ENCODE measurements around the gene RLN3.

The RLN3 gene

GRCh38 chr19:14054721-14055120 is 26.8 kb downstream of the RLN3 start:
- no peaks in the 10 kb centered on the region for H3K79me2 ChIP-seq (ENCODE audit: control insufficient read depth, insufficient read depth, low read length)
- no peak overlapping the region for H4K8ac ChIP-seq (ENCODE audit: low read depth, low read length)
- no peak overlapping the region for H3K4me3 ChIP-seq (ENCODE audit: low read length)
- no peaks in the 10 kb centered on the region for H3K79me1 ChIP-seq (ENCODE audit: low read length)
- no peak overlapping the region for H3K56ac ChIP-seq (ENCODE audit: low read length)
- no peak overlapping the region for H2BK5ac ChIP-seq (ENCODE audit: low read length)
- H3K9ac ChIP-seq (ENCODE audit: low read length), result no peak overlapping the region
- peaks cover 2% of the 10 kb centered on the region for H3K27me3 ChIP-seq (ENCODE audit: insufficient read depth, low read length, poor library complexity)
- H3K36me3 ChIP-seq (ENCODE audit: control insufficient read depth, insufficient read depth, low read length), result no peaks in the 10 kb centered on the region
- H2BK15ac ChIP-seq (replicated peaks; ENCODE audit: low read depth), result no peak overlapping the region
- no peak overlapping the region for H3K18ac ChIP-seq (ENCODE audit: low read length)
- H3K4me1 ChIP-seq (ENCODE audit: control insufficient read depth, low read depth, low read length), result peaks cover 2% of the 10 kb centered on the region
- H3K27ac ChIP-seq (ENCODE audit: low read depth, low read length), result no peak overlapping the region
- no peak overlapping the region for H3K4me2 ChIP-seq (ENCODE audit: low read length)
- no peak overlapping the region for H2BK120ac ChIP-seq (ENCODE audit: low read depth, low read length)
- WGBS (ENCODE audit: extremely low coverage, insufficient coverage, low lambda C conversion rate), result no CpG with 5 or more reads among the region's 11 CpGs
- no peak for DNase-seq
- no peak overlapping the region for H4K5ac ChIP-seq (ENCODE audit: low read length)
- no peak overlapping the region for H3K23ac ChIP-seq (ENCODE audit: low read length)
- no peak overlapping the region for H2AK5ac ChIP-seq (ENCODE audit: low read length)
- H3K4ac ChIP-seq (ENCODE audit: low read depth, low read length), result no peak overlapping the region

- H2BK120ac ChIP-seq (ENCODE audit: low read depth, low read length), result no peak overlapping the region
- H3K56ac ChIP-seq (ENCODE audit: low read length), result no peak overlapping the region
- no peak for DNase-seq
- no peak overlapping the region for H3K9ac ChIP-seq (ENCODE audit: low read length)
- no peak overlapping the region for H2BK5ac ChIP-seq (ENCODE audit: low read length)
- no CpG with 5 or more reads among the region's 3 CpGs for WGBS (ENCODE audit: extremely low coverage, insufficient coverage, low lambda C conversion rate)
- peaks cover 2% of the 10 kb centered on the region for H3K4me1 ChIP-seq (ENCODE audit: control insufficient read depth, low read depth, low read length)
- H2AK5ac ChIP-seq (ENCODE audit: low read length), result no peak overlapping the region
- H3K79me1 ChIP-seq (ENCODE audit: low read length), result no peaks in the 10 kb centered on the region
- no peak overlapping the region for H3K23ac ChIP-seq (ENCODE audit: low read length)
- no peak overlapping the region for H3K4ac ChIP-seq (ENCODE audit: low read depth, low read length)
- no peak overlapping the region for H3K4me3 ChIP-seq (ENCODE audit: low read length)
- no peaks in the 10 kb centered on the region for H3K36me3 ChIP-seq (ENCODE audit: control insufficient read depth, insufficient read depth, low read length)
- H3K79me2 ChIP-seq (ENCODE audit: control insufficient read depth, insufficient read depth, low read length), result no peaks in the 10 kb centered on the region
- no peak overlapping the region for H4K8ac ChIP-seq (ENCODE audit: low read depth, low read length)
- H3K4me2 ChIP-seq (ENCODE audit: low read length), result no peak overlapping the region
- H3K18ac ChIP-seq (ENCODE audit: low read length), result no peak overlapping the region
- peaks cover 2% of the 10 kb centered on the region for H3K27me3 ChIP-seq (ENCODE audit: insufficient read depth, low read length, poor library complexity)
- no peak overlapping the region for H3K27ac ChIP-seq (ENCODE audit: low read depth, low read length)
- H4K5ac ChIP-seq (ENCODE audit: low read length), result no peak overlapping the region
- no peak overlapping the region for H2BK15ac ChIP-seq (replicated peaks; ENCODE audit: low read depth)
Observed at GRCh38 chr19:14055396-14055795, 27.4 kb downstream of the RLN3 start.

GRCh38 chr19:14056069-14056666 is 28.2 kb downstream of the RLN3 start:
- no peaks in the 10 kb centered on the region for H3K79me2 ChIP-seq (ENCODE audit: control insufficient read depth, insufficient read depth, low read length)
- H3K4me3 ChIP-seq (ENCODE audit: low read length), result no peak overlapping the region
- no peak overlapping the region for H3K56ac ChIP-seq (ENCODE audit: low read length)
- H3K27me3 ChIP-seq (ENCODE audit: insufficient read depth, low read length, poor library complexity), result peaks cover 2% of the 10 kb centered on the region
- H3K27ac ChIP-seq (ENCODE audit: low read depth, low read length), result no peak overlapping the region
- H2AK5ac ChIP-seq (ENCODE audit: low read length), result no peak overlapping the region
- H3K9ac ChIP-seq (ENCODE audit: low read length), result no peak overlapping the region
- DNase-seq, result no peak
- no peak overlapping the region for H4K8ac ChIP-seq (ENCODE audit: low read depth, low read length)
- no peaks in the 10 kb centered on the region for H3K36me3 ChIP-seq (ENCODE audit: control insufficient read depth, insufficient read depth, low read length)
- no peak overlapping the region for H2BK120ac ChIP-seq (ENCODE audit: low read depth, low read length)
- H2BK15ac ChIP-seq (replicated peaks; ENCODE audit: low read depth), result no peak overlapping the region
- H3K4me2 ChIP-seq (ENCODE audit: low read length), result no peak overlapping the region
- H4K5ac ChIP-seq (ENCODE audit: low read length), result no peak overlapping the region
- no CpG with 5 or more reads among the region's 10 CpGs for WGBS (ENCODE audit: extremely low coverage, insufficient coverage, low lambda C conversion rate)
- H3K23ac ChIP-seq (ENCODE audit: low read length), result no peak overlapping the region
- no peak overlapping the region for H3K4ac ChIP-seq (ENCODE audit: low read depth, low read length)
- H3K4me1 ChIP-seq (ENCODE audit: control insufficient read depth, low read depth, low read length), result peaks cover 2% of the 10 kb centered on the region
- H2BK5ac ChIP-seq (ENCODE audit: low read length), result no peak overlapping the region
- no peak overlapping the region for H3K18ac ChIP-seq (ENCODE audit: low read length)
- H3K79me1 ChIP-seq (ENCODE audit: low read length), result no peaks in the 10 kb centered on the region

GRCh38 chr19:14056741-14057356 is 28.9 kb downstream of the RLN3 start:
- H3K4me3 ChIP-seq (ENCODE audit: low read length), result peak overlapping the region; percentile 62
- H2BK120ac ChIP-seq (ENCODE audit: low read depth, low read length), result no peak overlapping the region

GRCh38 chr19:14058182-14059092 is 30.5 kb downstream of the RLN3 start:
- Histone ChIP-seq H3K27me3 (ENCODE audit: insufficient read depth, low read length, poor library complexity) (peaks cover 2% of the 10 kb centered on the region), H4K5ac (ENCODE audit: low read length) (no peak overlapping the region), H3K79me2 (ENCODE audit: control insufficient read depth, insufficient read depth, low read length) (no peaks in the 10 kb centered on the region), H2AK5ac (ENCODE audit: low read length) (no peak overlapping the region), H3K27ac (ENCODE audit: low read depth, low read length) (no peak overlapping the region), H4K8ac (ENCODE audit: low read depth, low read length) (no peak overlapping the region), H3K23ac (ENCODE audit: low read length) (no peak overlapping the region), H3K18ac (ENCODE audit: low read length) (no peak overlapping the region), H3K9ac (ENCODE audit: low read length) (peak overlapping the region; percentile 40), H3K4me1 (ENCODE audit: control insufficient read depth, low read depth, low read length) (peaks cover 2% of the 10 kb centered on the region), H3K4me3 (ENCODE audit: low read length) (no peak overlapping the region), H2BK5ac (ENCODE audit: low read length) (no peak overlapping the region), H3K36me3 (ENCODE audit: control insufficient read depth, insufficient read depth, low read length) (no peaks in the 10 kb centered on the region), H2BK120ac (ENCODE audit: low read depth, low read length) (no peak overlapping the region), H3K79me1 (ENCODE audit: low read length) (no peaks in the 10 kb centered on the region), H2BK15ac (replicated peaks; ENCODE audit: low read depth) (no peak overlapping the region), H3K4ac (ENCODE audit: low read depth, low read length) (no peak overlapping the region), H3K4me2 (ENCODE audit: low read length) (peak overlapping the region; percentile 48), H3K56ac (ENCODE audit: low read length) (peak overlapping the region; percentile 60)
- DNase-seq, result no peak
- WGBS (ENCODE audit: extremely low coverage, insufficient coverage, low lambda C conversion rate), result 100% methylated on average over 1 of the region's 17 CpGs

More at GRCh38 chr19:14056741-14057356, 28.9 kb downstream of the RLN3 start:
- Histone ChIP-seq H3K79me2 (ENCODE audit: control insufficient read depth, insufficient read depth, low read length) (no peaks in the 10 kb centered on the region), H3K9ac (ENCODE audit: low read length) (peak overlapping the region; percentile 77), H3K4me2 (ENCODE audit: low read length) (peak overlapping the region; percentile 67), H3K4ac (ENCODE audit: low read depth, low read length) (no peak overlapping the region), H4K5ac (ENCODE audit: low read length) (no peak overlapping the region), H3K36me3 (ENCODE audit: control insufficient read depth, insufficient read depth, low read length) (no peaks in the 10 kb centered on the region), H2BK15ac (replicated peaks; ENCODE audit: low read depth) (no peak overlapping the region), H3K56ac (ENCODE audit: low read length) (peak overlapping the region; percentile 85), H3K79me1 (ENCODE audit: low read length) (no peaks in the 10 kb centered on the region), H3K23ac (ENCODE audit: low read length) (no peak overlapping the region), H3K27me3 (ENCODE audit: insufficient read depth, low read length, poor library complexity) (peaks cover 2% of the 10 kb centered on the region), H2AK5ac (ENCODE audit: low read length) (no peak overlapping the region), H4K8ac (ENCODE audit: low read depth, low read length) (peak overlapping the region; percentile 30), H3K27ac (ENCODE audit: low read depth, low read length) (no peak overlapping the region), H3K18ac (ENCODE audit: low read length) (peak overlapping the region; percentile 41), H3K4me1 (ENCODE audit: control insufficient read depth, low read depth, low read length) (peaks cover 2% of the 10 kb centered on the region), H2BK5ac (ENCODE audit: low read length) (no peak overlapping the region)
- DNase-seq, result peak; percentile 40
- no CpG with 5 or more reads among the region's 19 CpGs for WGBS (ENCODE audit: extremely low coverage, insufficient coverage, low lambda C conversion rate)
